GM13977 (cell line): ENCODE measurements around the gene SKOR1.

Experiments used
- DNase-seq: peaks from one replicate; pipeline ENCODE4 v3.0.0; 2012; ENCODE audit warnings: low spot score
- CTCF ChIP-seq: IDR thresholded peaks from 2 replicates; pipeline ENCODE4 v1.5.1; 2012; ENCODE audit warnings: mild to moderate bottlenecking, control low read depth; ENCODE audit not compliant: insufficient read depth; ENCODE audit errors: extremely low read depth, missing control alignments
- in situ Hi-C: fragments of 300-500 bp; cut with MboI; formaldehyde crosslinking; loops from one replicate; pipeline ENCODE4 v1.12.0; 2022; ENCODE audit warnings: low sequenced_read_pairs, low pct_unique_long_range_greater_than_20kb, mixed read lengths, inconsistent platforms; ENCODE audit not compliant: unreplicated experiment

SKOR1 gene

GRCh38 chr15:67801926-67802914 is 23.1 kb upstream of the SKOR1 start:
- in situ Hi-C loops = no loop called here
- DNase-seq = no peak
- TF ChIP-seq CTCF = no peak

- no peak for TF ChIP-seq CTCF
- in situ Hi-C loops = no loop called here
- DNase-seq = no peak
Observed at GRCh38 chr15:67803299-67803698, 22.0 kb upstream of the SKOR1 start.

- no peak for DNase-seq
- TF ChIP-seq CTCF = no peak
- in situ Hi-C loops = no loop called here
Observed at GRCh38 chr15:67803996-67804843, 21.1 kb upstream of the SKOR1 start.

- DNase-seq = no peak
- in situ Hi-C loops = no loop called here
- TF ChIP-seq CTCF = no peak
Observed at GRCh38 chr15:67805008-67805665, 20.2 kb upstream of the SKOR1 start.

GRCh38 chr15:67805666-67806516 is 19.4 kb upstream of the SKOR1 start:
- no peak for DNase-seq

More at GRCh38 chr15:67805666-67806516, 19.4 kb upstream of the SKOR1 start:
- in situ Hi-C loops = no loop called here
- no peak for TF ChIP-seq CTCF
